ENCODE results near the gene GPR160. TPM values are rescaled to one million over a fixed set of nuclear protein-coding genes. Genes with fewer than 3 reads are reported as not detected.

GPR160 gene
- total and polyA plus RNA-seq, 2 experiments from 2014 or later = 39.4 to 55.7 TPM

GRCh38 chr3:170059447-170059846 is 21.7 kb downstream of the GPR160 start:
- Mint-ChIP-seq H3K27me3 (ENCODE audit: insufficient read depth, low read depth, poor library complexity) (peaks cover 3% of the 10 kb centered on the region), H3K4me3 (peak overlapping the region; percentile 45), H3K9me3 (no peaks in the 10 kb centered on the region), H3K4me1 (peaks cover 62% of the 10 kb centered on the region), H3K27ac (peak overlapping the region; percentile 82), H3K36me3 (ENCODE audit: low read depth) (peaks cover 15% of the 10 kb centered on the region)
- Histone ChIP-seq H3F3A (replicated peaks; ENCODE audit: low read depth) (peaks cover 5% of the 10 kb centered on the region; the same call in 1 of the 2 replicates), H3K4me3 (no peak overlapping the region; the same call in 1 of the 2 replicates), H2AFZ (no peak overlapping the region), H3K79me2 (replicated peaks; ENCODE audit: insufficient read depth) (no peaks in the 10 kb centered on the region; the same call in 1 of the 2 replicates), H3K4me2 (peak overlapping the region; percentile 13), H3K27me3 (ENCODE audit: insufficient read depth) (no peaks in the 10 kb centered on the region), H3K9me2 (ENCODE audit: insufficient read depth) (no peaks in the 10 kb centered on the region), H4K20me1 (replicated peaks; ENCODE audit: insufficient read depth) (no peaks in the 10 kb centered on the region), H3K27ac (ENCODE audit: low read depth) (no peak overlapping the region), H3K36me3 (ENCODE audit: insufficient read depth) (no peaks in the 10 kb centered on the region), H3K4me1 (ENCODE audit: insufficient read depth) (peaks cover 44% of the 10 kb centered on the region)
- no peak for TF ChIP-seq JUNB (IDR thresholded peaks at IDR 0.05; ENCODE audit: unreplicated experiment)
- TF ChIP-seq POLR2AphosphoS5 (IDR thresholded peaks at IDR 0.05; ENCODE audit: low read depth) = no peak
- peak; percentile 56; the same call in 1 of the 2 replicates for TF ChIP-seq NANOG (IDR thresholded peaks at IDR 0.05; ENCODE audit: borderline replicate concordance)
- ATAC-seq (no peak; the same call in 2 of the 3 replicates), DNase-seq (ENCODE audit: low spot score) (peak; percentile 42)

GRCh38 chr3:170062068-170062467 is 24.3 kb downstream of the GPR160 start:
- peaks cover 5% of the 10 kb centered on the region; the same call in 1 of the 2 replicates for H3F3A ChIP-seq (replicated peaks; ENCODE audit: low read depth)
- ATAC-seq (no peak), DNase-seq (ENCODE audit: low spot score) (no peak)
- H3K27me3 ChIP-seq (ENCODE audit: insufficient read depth) = no peaks in the 10 kb centered on the region
- no peaks in the 10 kb centered on the region for H3K9me2 ChIP-seq (ENCODE audit: insufficient read depth)
- peaks cover 25% of the 10 kb centered on the region for H3K36me3 Mint-ChIP-seq (ENCODE audit: low read depth)
- H3K4me3 ChIP-seq = no peak overlapping the region
- H3K4me1 Mint-ChIP-seq = peaks cover 46% of the 10 kb centered on the region
- H3K27ac Mint-ChIP-seq = no peak overlapping the region
- H3K4me1 ChIP-seq (ENCODE audit: insufficient read depth) = peaks cover 35% of the 10 kb centered on the region
- no peak overlapping the region for H3K4me2 ChIP-seq
- no peaks in the 10 kb centered on the region for H3K9me3 Mint-ChIP-seq
- no peak overlapping the region for H3K27ac ChIP-seq (ENCODE audit: low read depth)
- peaks cover 3% of the 10 kb centered on the region for H3K27me3 Mint-ChIP-seq (ENCODE audit: insufficient read depth, low read depth, poor library complexity)
- no peaks in the 10 kb centered on the region for H4K20me1 ChIP-seq (replicated peaks; ENCODE audit: insufficient read depth)
- no peaks in the 10 kb centered on the region for H3K79me2 ChIP-seq (replicated peaks; ENCODE audit: insufficient read depth)
- H3K4me3 Mint-ChIP-seq = no peak overlapping the region
- H3K36me3 ChIP-seq (ENCODE audit: insufficient read depth) = no peaks in the 10 kb centered on the region
- H2AFZ ChIP-seq = no peak overlapping the region
- TF ChIP-seq STAT1 (IDR thresholded peaks at IDR 0.05; ENCODE audit: unreplicated experiment) (no peak), ZNF331 (CRISPR knock-in tag; IDR thresholded peaks at IDR 0.05; ENCODE audit: low read depth) (no peak), POLR2AphosphoS5 (IDR thresholded peaks at IDR 0.05; ENCODE audit: low read depth) (no peak), REST (IDR thresholded peaks at IDR 0.05; ENCODE audit: unreplicated experiment) (no peak), CREB1 (CRISPR knock-in tag; IDR thresholded peaks at IDR 0.05; ENCODE audit: low read depth) (no peak), CTCF (conservative IDR thresholded peaks at IDR 0.05; ENCODE audit: low read depth in 2 of 2) (no peak), EZH2 (IDR thresholded peaks at IDR 0.05; ENCODE audit: low read depth, unreplicated experiment) (no peak), JUNB (IDR thresholded peaks at IDR 0.05; ENCODE audit: unreplicated experiment) (no peak), ETS1 (IDR thresholded peaks at IDR 0.05) (no peak), NANOG (IDR thresholded peaks at IDR 0.05; ENCODE audit: borderline replicate concordance) (no peak), ZNF114 (CRISPR knock-in tag; IDR thresholded peaks at IDR 0.05) (no peak)

All from GM23338 (cell line).